Esophagus muscularis mucosa (tissue), 4 donors: ENCODE results near the gene EFNB3. TPM values are rescaled to one million over a fixed set of nuclear protein-coding genes. Genes with fewer than 3 reads are reported as not detected.

Source experiments
- DNase-seq: peaks from one replicate; pipeline ENCODE4 v3.0.0-alpha.2; 2017; ENCODE audit errors: extremely low spot score
- H3K27ac ChIP-seq, 4 donors: fragments of 200-600 bp; sonication (generic); replicated peaks in 1 of 4; 1 replicate in 3 of 4; 2 replicates in 1 of 4; pipeline ENCODE4 v1.5.1; 2016 to 2019; ENCODE audit warnings: mild to moderate bottlenecking in 1 of 4
- H3K27me3 ChIP-seq, 4 donors: fragments of 200-600 bp; sonication (generic); one replicate each; pipeline versions ENCODE4 v1.5.1 to v1.6.0; 2016 to 2019
- H3K36me3 ChIP-seq, 4 donors: fragments of 200-600 bp; sonication (generic); one replicate each; pipeline ENCODE4 v1.5.1; 2016 to 2019
- H3K4me1 ChIP-seq, 4 donors: fragments of 200-600 bp; sonication (generic); one replicate each; pipeline ENCODE4 v1.5.1; 2016 to 2019
- H3K4me3 ChIP-seq, 4 donors: fragments of 200-600 bp; sonication (generic); 1 replicate in 2 of 4; 2 replicates in 2 of 4; pipeline ENCODE4 v1.5.1; 2016 to 2019; ENCODE audit warnings: mild to moderate bottlenecking in 4 of 4, moderate library complexity in 1 of 4
- H3K9me3 ChIP-seq, 4 donors: fragments of 200-600 bp; sonication (generic); 1 replicate in 3 of 4; 2 replicates in 1 of 4; pipeline ENCODE4 v1.5.1; 2016 to 2019
- EP300 ChIP-seq: sonication (generic); formaldehyde crosslinking; IDR thresholded peaks from one replicate; pipeline ENCODE4 v1.6.1; 2017; ENCODE audit warnings: antibody characterized with exemption
- POLR2A ChIP-seq: fragments of 450-650 bp; IDR thresholded peaks from one replicate; pipeline ENCODE4 v1.6.1; 2017; ENCODE audit warnings: antibody characterized with exemption, moderate library complexity, mild to moderate bottlenecking, low read depth
- POLR2AphosphoS5 ChIP-seq, 2 donors: sonication (generic); formaldehyde crosslinking; IDR thresholded peaks; one replicate each; pipeline ENCODE4 v1.6.1; 2017; ENCODE audit warnings: antibody characterized with exemption in 2 of 2
- WGBS: methylation state at CpG from one replicate; pipeline ENCODE4 v1.1.5; 2018; 5-methylcytosine and 5-hydroxymethylcytosine counted together
- intact Hi-C: fragments of 100-400 bp; cut with DNase I; formaldehyde crosslinking; loops from one replicate; pipeline ENCODE4 v1.15.1; 2023
- total RNA-seq, 4 donors: library from RNA; depleted of rRNA; stranded (reverse); fragments of >200 nt; gene quantifications; one replicate each; pipeline versions ENCODE4 v1.1.0 to v1.2.1, GENCODE V29; 2016
- TF ChIP-seq, protein P1 (sequence below), 3 experiments: fragments of 200-600 bp in 2 of 3; fragments of 450-650 bp in 1 of 3; sonication (generic) in 2 of 3; IDR thresholded peaks; one replicate each; pipeline ENCODE4 v1.5.1; 2017 to 2019; ENCODE audit warnings: antibody characterized with exemption in 3 of 3, mild to moderate bottlenecking in 2 of 3, moderate library complexity in 1 of 3

Gene EFNB3
- total RNA-seq, 4 donors from 2014 or later = 0.17 to 0.42 (median 0.33) TPM

GRCh38 chr17:7748076-7748775, 43.2 kb downstream of the EFNB3 start:
- no peaks in the 10 kb centered on the region for H3K9me3 ChIP-seq
- H3K27ac ChIP-seq = peak overlapping the region in 1 of 4 donors; percentile 16
- DNase-seq = no peak
- H3K4me1 ChIP-seq = no peaks in the 10 kb centered on the region
- WGBS = 70% methylated on average over 10 of the region's 10 CpGs
- no peaks in the 10 kb centered on the region for H3K36me3 ChIP-seq
- no peak overlapping the region for H3K4me3 ChIP-seq
- intact Hi-C loops = loop anchor here (10.0 kb wide), 1 partner anchor 77 kb away; no protein-coding TSS in a partner anchor
- peaks cover 0 to 6% (median 0%) of the 10 kb centered on the region in 4 donors for H3K27me3 ChIP-seq
- no peak for TF ChIP-seq EP300
- TF ChIP-seq, protein P1, sequence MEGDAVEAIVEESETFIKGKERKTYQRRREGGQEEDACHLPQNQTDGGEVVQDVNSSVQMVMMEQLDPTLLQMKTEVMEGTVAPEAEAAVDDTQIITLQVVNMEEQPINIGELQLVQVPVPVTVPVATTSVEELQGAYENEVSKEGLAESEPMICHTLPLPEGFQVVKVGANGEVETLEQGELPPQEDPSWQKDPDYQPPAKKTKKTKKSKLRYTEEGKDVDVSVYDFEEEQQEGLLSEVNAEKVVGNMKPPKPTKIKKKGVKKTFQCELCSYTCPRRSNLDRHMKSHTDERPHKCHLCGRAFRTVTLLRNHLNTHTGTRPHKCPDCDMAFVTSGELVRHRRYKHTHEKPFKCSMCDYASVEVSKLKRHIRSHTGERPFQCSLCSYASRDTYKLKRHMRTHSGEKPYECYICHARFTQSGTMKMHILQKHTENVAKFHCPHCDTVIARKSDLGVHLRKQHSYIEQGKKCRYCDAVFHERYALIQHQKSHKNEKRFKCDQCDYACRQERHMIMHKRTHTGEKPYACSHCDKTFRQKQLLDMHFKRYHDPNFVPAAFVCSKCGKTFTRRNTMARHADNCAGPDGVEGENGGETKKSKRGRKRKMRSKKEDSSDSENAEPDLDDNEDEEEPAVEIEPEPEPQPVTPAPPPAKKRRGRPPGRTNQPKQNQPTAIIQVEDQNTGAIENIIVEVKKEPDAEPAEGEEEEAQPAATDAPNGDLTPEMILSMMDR (IDR thresholded peaks at IDR 0.05) = no peak
- TF ChIP-seq POLR2A = no peak
- TF ChIP-seq POLR2AphosphoS5 (IDR thresholded peaks at IDR 0.05) = no peak

DNA sequence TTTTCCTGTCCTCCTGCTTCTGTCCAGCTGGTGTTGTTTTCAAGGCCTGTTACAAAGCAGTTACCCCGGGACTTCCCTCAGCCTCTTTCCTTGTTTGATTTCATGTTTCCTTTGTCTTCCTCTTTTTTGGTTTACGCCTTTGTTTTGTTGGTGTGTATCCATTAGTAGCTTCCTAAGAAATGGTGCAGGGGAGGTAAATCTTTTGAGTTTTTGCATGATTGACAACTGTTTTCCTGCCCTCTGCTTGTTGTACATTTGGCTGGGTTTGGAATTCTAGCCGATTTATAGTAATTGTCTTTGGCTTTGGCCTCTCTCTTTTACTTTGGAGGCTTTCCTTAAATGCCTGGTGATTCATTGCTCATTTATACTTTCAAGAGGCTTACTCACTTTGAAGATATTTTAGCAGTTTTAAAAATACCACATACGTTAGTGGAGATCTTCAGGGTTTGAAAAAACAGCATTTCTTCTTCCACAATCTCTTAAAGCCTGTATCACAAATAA, 45.4 kb downstream of the EFNB3 start:
- peaks cover 0 to 5% (median 0%) of the 10 kb centered on the region in 4 donors for H3K27me3 ChIP-seq
- DNase-seq = no peak
- 55% methylated on average over 4 of the region's 4 CpGs for WGBS
- H3K4me3 ChIP-seq = no peak overlapping the region
- H3K36me3 ChIP-seq = no peaks in the 10 kb centered on the region
- H3K27ac ChIP-seq = no peak overlapping the region
- H3K9me3 ChIP-seq = no peaks in the 10 kb centered on the region
- H3K4me1 ChIP-seq = no peaks in the 10 kb centered on the region
- intact Hi-C loops = no loop called here
- TF ChIP-seq, protein P1 (IDR thresholded peaks at IDR 0.05) = no peak
- TF ChIP-seq POLR2A (no peak), EP300 (no peak), POLR2AphosphoS5 (IDR thresholded peaks at IDR 0.05) (no peak)

DNA sequence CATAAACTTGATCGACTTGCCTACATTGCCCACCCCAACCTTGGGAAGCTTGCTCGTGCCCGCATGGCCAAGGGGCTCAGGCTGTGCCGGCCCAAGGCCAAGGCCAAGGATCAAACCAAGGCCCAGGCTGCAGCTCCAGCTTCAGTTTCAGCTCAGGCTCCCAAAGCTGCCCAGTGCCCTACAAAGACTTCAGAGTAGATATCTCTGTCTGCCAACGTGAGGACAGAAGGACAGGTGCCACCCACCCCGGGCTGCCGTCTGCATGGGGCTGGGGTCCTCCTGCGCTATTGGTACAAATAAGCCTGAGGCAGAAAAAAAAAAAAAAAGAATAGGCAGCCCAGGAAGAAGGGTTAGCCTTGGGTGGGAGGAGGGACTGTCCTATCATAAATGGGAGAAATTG, 49.7 kb downstream of the EFNB3 start:
- WGBS = 91% methylated on average over 5 of the region's 8 CpGs
- no peaks in the 10 kb centered on the region for H3K27me3 ChIP-seq

DNA sequence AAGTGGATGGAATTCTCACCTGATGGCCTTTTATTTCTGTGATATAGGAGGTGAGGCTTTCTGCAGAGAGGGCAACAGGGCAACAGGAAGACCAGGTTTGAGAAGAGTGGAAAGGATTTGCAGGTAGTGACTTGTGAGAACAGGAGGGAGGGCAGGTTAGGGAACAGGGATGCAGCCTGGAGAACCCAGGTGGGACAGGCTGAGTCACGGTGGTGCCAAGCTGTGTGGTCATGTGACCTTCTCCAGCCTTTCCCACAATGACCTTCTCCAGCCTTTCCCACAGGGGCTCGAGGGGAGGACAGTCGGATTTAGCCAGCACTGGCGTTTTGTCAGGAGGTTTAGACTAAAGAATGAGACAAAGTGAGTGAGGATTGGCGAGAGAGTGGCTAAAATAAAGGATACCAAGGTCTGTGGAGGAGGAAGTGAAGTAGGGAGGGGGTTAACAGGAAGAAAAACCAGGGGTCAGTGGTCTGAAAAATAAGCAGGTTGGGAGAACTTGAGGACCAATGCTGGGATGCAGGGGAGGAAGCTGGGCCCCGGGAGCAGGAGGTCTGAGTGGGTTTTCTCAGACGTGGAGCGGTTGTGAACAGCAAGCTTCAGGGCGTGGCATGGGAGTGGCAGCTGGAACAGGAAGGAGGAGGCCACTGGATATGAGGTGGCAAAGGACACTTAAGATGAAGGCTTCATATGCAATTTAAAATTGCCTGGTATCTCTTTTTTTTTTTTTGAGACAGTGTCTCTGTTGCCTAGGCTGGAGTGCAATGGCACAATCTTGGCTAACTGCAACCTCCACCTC, 50.3 kb downstream of the EFNB3 start:
- Histone ChIP-seq H3K27me3 (no peaks in the 10 kb centered on the region), H3K4me3 (no peak overlapping the region), H3K9me3 (no peaks in the 10 kb centered on the region), H3K36me3 (no peaks in the 10 kb centered on the region), H3K4me1 (no peaks in the 10 kb centered on the region), H3K27ac (no peak overlapping the region)
- intact Hi-C loops = no loop called here
- DNase-seq = no peak
- TF ChIP-seq EP300 (no peak), POLR2AphosphoS5 (IDR thresholded peaks at IDR 0.05) (no peak), POLR2A (no peak)
- TF ChIP-seq, protein P1 (IDR thresholded peaks at IDR 0.05) = no peak
- WGBS = 59% methylated on average over 9 of the region's 9 CpGs

More for the DNA sequence above, 49.7 kb downstream of the EFNB3 start:
- intact Hi-C loops = no loop called here
- no peaks in the 10 kb centered on the region for H3K9me3 ChIP-seq
- TF ChIP-seq, protein P1 (IDR thresholded peaks at IDR 0.05) = no peak
- TF ChIP-seq POLR2A (no peak), POLR2AphosphoS5 (IDR thresholded peaks at IDR 0.05) (no peak), EP300 (no peak)
- no peaks in the 10 kb centered on the region for H3K36me3 ChIP-seq
- DNase-seq = no peak
- H3K4me3 ChIP-seq = no peak overlapping the region
- no peaks in the 10 kb centered on the region for H3K4me1 ChIP-seq
- H3K27ac ChIP-seq = no peak overlapping the region
